Parathyroid adenoma (tissue), 2 donors: ENCODE results near the gene CSNK2A1.
"Not testable (repeated sequence)": the region's sequence is repeated elsewhere in the genome, so short reads cannot be mapped to it uniquely, and the experiment has no call there.

Experiments used
- H2AFZ ChIP-seq: fragments of 300-600 bp; sonication (generic); one replicate; pipeline ENCODE4 v1.7.0; 2017; ENCODE audit warnings: antibody characterized with exemption, mild to moderate bottlenecking
- H3K27ac ChIP-seq: fragments of 300-600 bp; sonication (generic); one replicate; pipeline ENCODE4 v1.7.0; 2017
- H3K27me3 ChIP-seq: fragments of 300-600 bp; sonication (generic); one replicate; pipeline ENCODE4 v1.7.0; 2017; ENCODE audit warnings: low read length; ENCODE audit not compliant: control insufficient read depth, insufficient read depth
- H3K36me3 ChIP-seq: fragments of 300-600 bp; sonication (generic); one replicate; pipeline ENCODE4 v1.7.0; 2017; ENCODE audit warnings: low read length; ENCODE audit not compliant: control insufficient read depth, insufficient read depth
- H3K4me1 ChIP-seq: fragments of 300-600 bp; sonication (generic); one replicate; pipeline ENCODE4 v1.7.0; 2017; ENCODE audit warnings: control low read depth
- H3K4me2 ChIP-seq: fragments of 300-600 bp; sonication (generic); one replicate; pipeline ENCODE4 v1.7.0; 2017; ENCODE audit warnings: low read length
- H3K4me3 ChIP-seq: fragments of 300-600 bp; sonication (generic); one replicate; pipeline ENCODE4 v1.7.0; 2017; ENCODE audit warnings: low read depth, low read length
- H3K79me2 ChIP-seq: fragments of 300-600 bp; sonication (generic); one replicate; pipeline ENCODE4 v1.7.0; 2017; ENCODE audit warnings: control low read depth
- H3K9ac ChIP-seq: fragments of 300-600 bp; sonication (generic); one replicate; pipeline ENCODE4 v1.7.0; 2017; ENCODE audit warnings: mild to moderate bottlenecking
- H3K9me3 ChIP-seq: fragments of 300-600 bp; sonication (generic); one replicate; pipeline ENCODE4 v1.7.0; 2017; ENCODE audit warnings: low read length; ENCODE audit not compliant: control insufficient read depth
- CTCF ChIP-seq: fragments of 300-600 bp; sonication (generic); IDR thresholded peaks from one replicate; pipeline ENCODE4 v1.7.0; 2017; ENCODE audit warnings: antibody characterized with exemption, mild to moderate bottlenecking
- donor health status: primary hyperparathyroidism.

The CSNK2A1 gene

GRCh38 chr20:588476-588875 lies 44.9 kb upstream of the CSNK2A1 start:
- Histone ChIP-seq H3K4me1 (no peaks in the 10 kb centered on the region), H2AFZ (no peak overlapping the region), H3K79me2 (no peaks in the 10 kb centered on the region), H3K9me3 (no peaks in the 10 kb centered on the region), H3K27me3 (no peaks in the 10 kb centered on the region), H3K36me3 (no peaks in the 10 kb centered on the region), H3K4me2 (no peak overlapping the region), H3K27ac (no peak overlapping the region), H3K9ac (no peak overlapping the region), H3K4me3 (no peak overlapping the region)
- no peak for TF ChIP-seq CTCF

GRCh38 chr20:584971-585301 lies 41.3 kb upstream of the CSNK2A1 start:
- Histone ChIP-seq H3K79me2 (no peaks in the 10 kb centered on the region), H3K27me3 (no peaks in the 10 kb centered on the region), H3K4me1 (no peaks in the 10 kb centered on the region), H3K4me3 (no peak overlapping the region), H3K27ac (no peak overlapping the region), H2AFZ (no peak overlapping the region), H3K36me3 (no peaks in the 10 kb centered on the region), H3K9me3 (no peaks in the 10 kb centered on the region), H3K4me2 (no peak overlapping the region), H3K9ac (no peak overlapping the region)
- no peak for TF ChIP-seq CTCF

- no peak overlapping the region for H3K4me2 ChIP-seq
- no peaks in the 10 kb centered on the region for H3K4me1 ChIP-seq
- H3K27ac ChIP-seq: no peak overlapping the region
- no peaks in the 10 kb centered on the region for H3K36me3 ChIP-seq
- no peak for TF ChIP-seq CTCF
- H3K9me3 ChIP-seq: no peaks in the 10 kb centered on the region
- no peak overlapping the region for H2AFZ ChIP-seq
- H3K9ac ChIP-seq: no peak overlapping the region
- H3K27me3 ChIP-seq: no peaks in the 10 kb centered on the region
- no peak overlapping the region for H3K4me3 ChIP-seq
- no peaks in the 10 kb centered on the region for H3K79me2 ChIP-seq
Observed at GRCh38 chr20:584161-584970, 40.8 kb upstream of the CSNK2A1 start.

- H3K36me3 ChIP-seq: no peaks in the 10 kb centered on the region
- H3K27me3 ChIP-seq: no peaks in the 10 kb centered on the region
- H3K79me2 ChIP-seq: no peaks in the 10 kb centered on the region
Observed at GRCh38 chr20:582204-582603, 38.6 kb upstream of the CSNK2A1 start.

GRCh38 chr20:578940-579690 lies 35.5 kb upstream of the CSNK2A1 start:
- H3K9ac ChIP-seq, H2AFZ ChIP-seq, H3K9me3 ChIP-seq, H3K27ac ChIP-seq, H3K79me2 ChIP-seq, H3K36me3 ChIP-seq, H3K27me3 ChIP-seq, H3K4me2 ChIP-seq, H3K4me3 ChIP-seq, H3K4me1 ChIP-seq: not testable (repeated sequence)

More at GRCh38 chr20:582204-582603, 38.6 kb upstream of the CSNK2A1 start:
- no peak overlapping the region for H3K27ac ChIP-seq
- no peak overlapping the region for H2AFZ ChIP-seq
- no peaks in the 10 kb centered on the region for H3K9me3 ChIP-seq
- H3K4me2 ChIP-seq: no peak overlapping the region
- H3K4me3 ChIP-seq: no peak overlapping the region
- no peaks in the 10 kb centered on the region for H3K4me1 ChIP-seq
- H3K9ac ChIP-seq: no peak overlapping the region
- no peak for TF ChIP-seq CTCF
